Stimulated activated CD4-positive, alpha-beta T cell treated with anti-CD3 and anti-CD28 coated beads, Interleukin-4, amount 100 ng/mL, for 4 hours (primary cell): Measurements from ENCODE around the gene BDH2.

Source experiments
- DNase-seq, 2 experiments: peaks; one replicate each; pipeline ENCODE4 v3.0.0-alpha.2; 2020

BDH2 gene

DNA sequence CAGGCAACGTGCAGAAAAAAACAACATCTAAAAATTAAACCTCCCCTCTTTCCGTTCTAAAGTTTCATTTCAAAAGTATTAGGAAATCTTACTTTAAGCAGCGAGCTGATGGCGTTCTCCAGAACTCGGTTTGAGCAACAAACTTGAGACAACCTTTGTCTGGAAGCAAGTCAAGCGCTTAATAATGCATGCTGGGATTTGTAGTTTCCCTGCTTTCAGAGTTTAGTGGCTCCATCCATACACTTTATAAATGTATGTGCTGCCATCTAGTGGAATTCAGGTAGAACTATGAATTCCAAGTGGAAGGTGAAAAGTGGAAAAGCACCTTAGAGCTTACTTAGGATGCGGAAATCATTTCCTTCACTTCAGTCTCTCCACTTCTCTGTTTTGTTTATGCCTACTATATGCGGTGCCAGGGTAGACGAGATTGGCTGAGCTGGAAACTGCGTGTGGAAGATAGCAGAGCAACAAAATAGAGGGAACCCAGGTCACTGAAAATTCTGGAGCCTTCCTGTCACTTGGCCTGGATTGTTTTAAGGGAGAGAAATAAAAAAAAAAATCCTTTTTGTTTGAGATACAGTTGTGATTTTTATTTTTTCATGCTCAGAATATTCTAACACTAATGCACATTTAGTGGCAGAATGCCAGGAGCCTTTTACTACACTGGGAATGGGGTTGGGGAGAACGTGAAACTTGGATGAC lies at the start of gene BDH2:
Gene BDH2 (minus strand): TSS at position 144 of the 702 bp plus-strand sequence. CDS start 3,580 bp downstream, outside the sequence.
- DNase-seq: peak in 1 of 2 experiments; percentile 27

DNA sequence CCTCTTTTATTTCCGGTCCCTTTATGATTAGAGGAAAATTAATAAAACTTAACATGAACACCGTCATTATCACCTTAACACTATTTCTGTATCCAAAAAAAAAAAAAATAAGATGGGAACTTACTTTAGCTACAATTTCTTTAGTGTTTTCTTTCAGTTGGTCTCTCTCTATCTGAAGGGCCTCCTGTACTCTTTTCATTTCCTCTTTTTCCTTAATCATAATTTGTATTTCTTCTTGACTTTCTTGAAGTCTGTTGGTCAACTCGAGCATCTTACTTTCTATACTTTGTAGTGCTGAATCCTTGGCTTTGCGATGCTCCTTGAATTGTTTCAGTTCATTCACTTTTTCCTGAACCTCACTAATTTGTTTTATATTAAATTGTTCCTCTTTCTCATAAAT lies 45.3 kb upstream of the BDH2 start:
- DNase-seq: no peak

DNA sequence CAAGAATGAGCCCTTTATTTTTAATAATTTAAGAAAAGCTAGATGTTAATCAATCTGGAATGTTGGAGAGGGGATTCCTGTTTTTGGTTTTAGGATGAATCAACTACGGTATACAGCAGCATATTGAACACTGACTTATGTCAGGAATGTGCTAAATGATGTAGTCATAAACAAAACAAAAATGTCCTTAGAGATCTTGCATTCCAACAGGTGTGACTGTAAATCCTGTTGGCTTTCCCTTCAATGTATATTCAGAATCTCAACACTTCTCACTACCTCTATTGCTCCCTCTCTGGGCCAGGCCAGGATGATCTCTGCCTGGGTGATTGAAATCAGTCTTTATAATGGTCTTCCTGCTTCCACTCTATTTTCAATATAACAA lies 37.8 kb upstream of the BDH2 start:
- DNase-seq: no peak

DNA sequence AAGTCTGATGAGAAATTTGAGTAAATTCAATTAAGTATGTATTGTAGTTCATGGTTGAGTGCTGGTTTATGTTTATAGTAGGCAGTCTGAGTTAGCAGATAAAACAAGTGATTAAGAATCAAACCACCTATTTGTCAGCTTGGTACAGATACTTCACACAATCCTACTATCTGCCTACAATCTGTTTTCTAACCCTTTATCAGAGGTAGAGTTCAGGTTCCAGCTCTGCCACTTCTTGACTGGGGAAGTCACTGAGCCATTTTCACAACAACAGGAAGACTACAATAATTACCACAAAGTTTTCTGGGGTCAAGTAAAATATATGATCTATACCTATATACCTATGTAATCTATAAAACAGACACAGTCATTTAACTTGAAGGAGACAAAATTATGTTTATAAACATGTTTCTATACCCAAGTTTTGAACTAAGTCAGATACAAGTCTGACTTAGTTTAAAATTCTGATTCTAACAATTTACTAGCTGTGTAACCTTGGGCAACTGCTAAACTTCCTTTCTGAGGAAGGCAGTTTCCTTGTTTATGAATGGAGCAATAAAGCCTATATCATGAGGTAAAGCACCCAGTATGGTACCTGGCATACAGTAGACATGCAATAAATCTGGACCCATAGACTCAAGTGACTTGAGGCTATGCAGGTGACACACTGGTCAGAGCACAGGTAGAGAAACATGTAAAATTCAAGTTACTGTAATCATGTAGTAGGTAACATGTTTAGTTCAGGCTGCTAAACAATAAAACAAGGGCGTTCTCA lies 37.2 kb upstream of the BDH2 start:
- no peak for DNase-seq

DNA sequence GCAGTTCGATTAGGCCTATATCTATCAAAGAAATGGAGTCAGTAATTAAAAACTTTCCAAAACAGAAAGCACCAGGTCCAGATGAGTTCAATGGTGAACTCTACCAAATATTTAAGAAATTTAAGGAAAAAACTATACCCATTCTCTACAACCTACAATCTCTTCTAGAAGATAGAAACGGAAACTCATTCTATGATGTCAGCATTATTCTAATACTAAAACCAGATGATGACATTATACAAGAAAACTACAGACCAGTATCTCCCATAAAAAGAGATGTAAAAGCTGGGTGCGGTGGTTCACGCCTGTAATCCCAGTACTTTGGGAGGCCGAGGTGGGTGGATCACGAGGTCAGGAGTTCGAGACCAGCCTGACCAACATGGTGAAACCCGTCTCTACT lies 29.5 kb upstream of the BDH2 start:
- DNase-seq: no peak

DNA sequence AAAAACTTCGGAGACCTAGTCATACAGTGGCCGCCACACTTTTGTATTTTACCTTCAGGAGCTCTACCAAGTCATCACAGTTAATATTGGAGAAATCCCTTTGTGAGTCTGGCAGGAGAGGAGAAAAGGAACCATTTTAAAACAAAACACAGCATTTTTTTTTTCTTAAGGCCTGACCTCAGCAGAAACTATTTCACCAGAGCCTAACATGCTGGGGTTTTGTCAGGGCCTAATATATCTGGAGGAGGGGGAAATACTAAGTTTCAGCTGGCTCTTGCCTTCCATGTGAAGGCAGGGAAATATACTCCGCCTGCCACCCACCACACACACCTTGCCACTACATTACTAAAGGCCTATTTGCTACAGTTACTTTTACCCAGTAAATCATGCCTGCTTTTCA lies 26.5 kb upstream of the BDH2 start:
- no peak for DNase-seq

DNA sequence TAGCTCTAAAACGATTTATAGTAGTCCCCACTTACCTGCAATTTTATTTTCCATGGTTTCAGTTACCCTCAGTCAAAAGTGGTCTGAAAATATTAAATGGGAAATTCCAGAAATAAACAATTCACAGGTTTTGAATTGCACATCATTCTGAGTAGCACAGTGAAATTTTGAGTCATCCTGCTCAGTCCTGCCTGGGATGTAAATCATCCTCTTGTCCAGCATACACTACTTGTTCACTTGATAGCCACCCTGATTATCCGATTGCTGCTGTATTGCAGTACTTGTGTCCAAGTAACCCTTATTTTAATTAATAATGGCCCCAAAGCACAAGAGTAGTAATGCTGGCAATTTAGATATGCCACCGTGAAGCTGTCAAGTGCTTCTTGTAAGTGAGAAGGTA lies 23.5 kb upstream of the BDH2 start:
- no peak for DNase-seq

DNA sequence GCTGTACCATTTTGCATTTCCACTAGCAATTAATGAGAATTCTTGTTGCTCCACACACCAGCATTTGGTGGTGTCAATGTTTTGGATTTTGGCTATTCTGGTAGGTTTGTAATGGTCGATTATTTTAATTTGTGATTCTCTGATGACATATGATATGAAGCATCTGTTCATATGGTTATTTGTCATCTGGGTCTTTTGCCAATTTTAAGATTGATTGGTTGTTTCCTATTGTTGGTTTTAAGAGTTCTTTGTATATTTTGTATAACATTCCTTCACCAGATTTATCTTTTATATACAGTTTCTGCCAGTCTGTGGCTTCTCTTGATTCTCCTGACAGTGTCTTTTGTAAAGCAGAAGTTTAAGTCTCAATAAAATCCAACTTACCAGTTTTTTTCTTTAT lies 18.5 kb upstream of the BDH2 start:
- no peak for DNase-seq

DNA sequence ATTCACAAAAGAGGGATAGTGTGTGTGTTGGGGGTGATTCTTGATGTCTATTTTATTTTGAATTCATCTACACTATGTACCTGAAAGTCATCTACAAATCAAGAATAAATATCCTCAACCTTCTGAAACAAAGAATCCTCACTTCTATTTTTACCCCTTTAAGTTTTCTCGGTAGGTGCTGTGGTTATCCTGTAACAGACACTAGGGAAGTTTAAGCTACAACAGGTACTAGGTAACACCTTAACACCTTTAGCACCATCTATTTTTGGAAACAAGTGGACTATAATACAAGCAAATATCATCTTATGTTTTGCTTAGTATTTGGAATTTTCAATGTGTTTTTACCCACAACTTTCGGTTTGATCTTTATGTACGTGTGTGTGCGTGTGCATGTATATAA lies 12.0 kb upstream of the BDH2 start:
- DNase-seq: no peak

DNA sequence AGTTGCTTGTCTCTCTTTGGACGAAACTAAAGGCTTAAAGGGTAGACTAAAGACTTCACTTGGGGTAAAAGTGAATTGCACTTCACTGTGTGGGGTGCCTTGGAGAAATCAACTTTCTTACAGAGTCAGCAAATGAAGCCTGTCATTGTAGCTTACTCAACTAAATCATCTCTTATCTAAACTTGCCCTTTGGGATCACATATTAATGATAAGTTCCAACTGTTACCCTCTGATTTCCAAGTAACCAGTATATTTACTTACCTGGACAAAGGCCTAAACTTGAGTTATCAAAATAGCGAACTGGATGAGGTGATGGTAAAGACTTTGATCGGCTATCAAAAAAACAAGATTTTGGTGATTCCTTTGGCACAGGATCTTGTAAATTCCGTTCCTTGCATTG lies 8.9 kb upstream of the BDH2 start:
- DNase-seq: no peak

DNA sequence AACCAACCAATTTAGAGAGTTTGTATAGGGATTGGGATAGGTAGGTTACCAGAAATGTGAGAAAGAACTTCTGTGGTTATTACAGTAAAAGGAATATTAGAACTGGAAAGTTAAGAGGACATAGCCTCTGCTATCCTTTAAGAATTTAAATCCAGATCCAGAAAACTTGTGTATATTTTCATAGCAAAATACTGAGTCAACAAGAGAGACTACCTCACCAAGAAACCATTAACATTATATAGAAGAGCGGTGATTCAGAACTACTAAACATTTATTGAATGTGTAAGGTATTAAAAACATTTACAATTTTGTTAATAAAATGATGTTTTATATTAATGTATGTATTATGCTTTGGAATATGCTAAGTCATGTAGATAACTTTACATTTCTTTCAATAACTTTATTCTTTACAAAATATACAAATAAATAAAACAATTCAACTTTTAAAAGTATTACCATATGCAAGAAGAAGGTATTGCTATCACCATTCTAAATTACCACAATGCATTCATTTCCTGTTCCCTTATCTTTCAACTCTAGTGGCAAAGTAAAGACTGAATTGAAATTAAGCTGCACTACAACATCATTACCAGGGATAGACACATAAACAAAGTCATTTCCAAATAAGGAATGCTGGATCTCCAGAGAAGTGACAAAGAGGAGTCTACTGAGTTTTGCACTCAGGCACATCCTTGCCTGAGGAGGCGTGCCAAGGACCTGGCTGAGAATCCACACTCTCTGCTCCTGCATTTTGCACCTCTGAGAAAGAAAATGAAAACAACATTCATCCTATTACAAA lies 6.1 kb upstream of the BDH2 start:
- no peak for DNase-seq

DNA sequence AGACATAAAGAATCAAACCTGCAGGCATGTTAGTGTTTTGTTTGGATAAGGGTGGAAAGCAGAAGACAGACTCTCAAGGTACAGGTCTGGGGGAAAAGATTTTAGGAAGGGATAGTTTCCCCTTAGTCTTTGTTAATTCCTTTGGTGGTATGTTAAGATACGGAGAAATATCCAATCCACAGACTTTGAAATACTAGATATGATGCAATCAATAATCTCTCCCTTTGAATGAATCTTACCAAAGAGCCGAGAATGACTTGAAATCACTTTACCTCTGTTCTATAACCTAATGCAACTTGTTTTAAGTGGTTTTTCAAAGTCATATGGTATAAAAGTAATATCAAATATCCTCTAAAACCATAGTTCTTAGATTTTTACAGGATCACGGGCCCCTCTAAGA lies 5.3 kb upstream of the BDH2 start:
- no peak for DNase-seq

DNA sequence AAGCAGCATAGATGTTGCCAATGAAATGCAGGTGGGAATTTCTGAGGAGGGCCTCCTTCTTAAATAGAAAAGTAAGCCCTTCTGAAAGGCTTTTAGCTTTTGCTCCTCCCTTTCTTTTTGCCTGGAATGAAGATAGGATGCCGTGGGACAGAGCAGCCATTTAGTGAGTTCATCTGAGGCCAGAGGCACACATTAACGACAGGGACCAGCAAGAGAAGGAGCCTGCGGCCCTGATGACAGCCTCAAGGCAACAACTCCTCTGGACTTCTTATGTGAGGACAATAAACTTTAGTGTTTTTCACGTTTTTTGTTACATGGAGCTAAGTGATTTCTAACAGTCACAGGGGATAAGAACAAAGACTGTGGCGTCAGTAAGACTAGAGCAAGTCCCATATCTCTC lies 1.1 kb upstream of the BDH2 start:
- no peak for DNase-seq

DNA sequence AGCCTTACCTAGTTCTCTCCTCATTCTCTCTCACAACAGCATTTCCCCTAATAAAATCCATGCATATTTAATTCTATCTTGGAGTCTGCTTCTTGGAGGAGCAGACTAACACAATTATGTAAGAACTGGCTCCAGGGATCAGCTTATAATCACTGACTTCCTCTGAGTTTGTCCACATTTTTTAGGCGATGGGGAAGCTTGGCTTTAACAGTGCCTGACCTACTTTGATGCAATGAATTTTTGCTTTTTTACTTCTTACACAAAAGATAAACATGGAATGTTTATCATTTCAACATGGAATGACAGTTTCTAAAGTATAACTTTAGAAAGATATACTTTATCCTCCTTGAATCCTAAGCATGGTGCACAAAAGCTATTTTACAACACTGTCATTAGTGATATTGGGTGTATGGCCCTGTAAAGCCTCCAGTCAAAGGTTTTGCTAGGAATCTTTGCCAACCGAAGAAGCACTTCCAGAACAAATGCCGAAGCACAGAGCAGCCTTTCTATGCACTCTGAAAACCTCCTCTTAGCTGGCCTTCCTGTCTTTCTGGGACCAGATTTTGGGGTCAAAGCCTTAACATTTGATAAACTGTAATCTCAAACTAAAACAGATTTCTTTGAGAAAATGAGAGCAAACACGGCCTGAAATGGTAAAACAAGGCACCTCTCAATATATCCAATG lies 736 bp downstream of the BDH2 start:
- DNase-seq: no peak

DNA sequence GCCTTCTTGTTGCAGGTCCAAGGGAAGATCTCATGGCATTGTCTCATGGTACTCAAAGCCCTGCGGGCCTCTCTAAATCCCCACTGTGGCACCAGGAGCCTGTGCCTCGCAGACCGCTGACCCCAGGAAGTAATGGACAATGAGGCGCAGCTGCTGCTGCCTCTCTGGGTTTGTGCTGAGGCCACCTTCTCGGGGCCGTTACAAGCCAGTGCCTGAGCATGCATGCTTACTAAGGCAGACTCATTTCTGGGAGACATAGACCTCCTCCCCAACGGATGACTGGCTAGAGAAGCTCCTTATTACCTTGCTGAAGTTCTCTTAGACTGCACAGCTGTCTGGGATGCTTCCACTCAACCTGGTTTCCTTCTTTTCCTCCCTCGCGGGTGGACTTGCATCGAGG lies 1.3 kb downstream of the BDH2 start:
- no peak for DNase-seq

DNA sequence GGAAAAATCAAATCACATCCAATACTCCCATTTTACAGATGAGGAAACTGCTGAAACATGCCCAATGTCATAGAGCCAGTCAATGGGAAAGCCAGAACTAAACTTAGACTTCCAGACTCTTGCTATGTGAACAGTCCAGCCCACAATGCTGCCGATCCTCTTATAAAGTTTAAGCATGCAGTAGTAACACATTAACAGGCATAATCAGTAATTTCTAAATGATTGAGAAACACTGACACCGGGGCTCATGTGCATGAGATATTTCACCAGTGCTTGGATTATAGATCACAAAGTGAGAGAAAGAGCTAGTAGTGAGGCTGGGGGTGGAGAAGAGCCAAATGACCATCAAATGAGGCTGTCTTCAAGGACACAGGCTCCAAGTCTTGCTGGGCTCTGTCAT lies 2.5 kb downstream of the BDH2 start:
- DNase-seq: no peak

DNA sequence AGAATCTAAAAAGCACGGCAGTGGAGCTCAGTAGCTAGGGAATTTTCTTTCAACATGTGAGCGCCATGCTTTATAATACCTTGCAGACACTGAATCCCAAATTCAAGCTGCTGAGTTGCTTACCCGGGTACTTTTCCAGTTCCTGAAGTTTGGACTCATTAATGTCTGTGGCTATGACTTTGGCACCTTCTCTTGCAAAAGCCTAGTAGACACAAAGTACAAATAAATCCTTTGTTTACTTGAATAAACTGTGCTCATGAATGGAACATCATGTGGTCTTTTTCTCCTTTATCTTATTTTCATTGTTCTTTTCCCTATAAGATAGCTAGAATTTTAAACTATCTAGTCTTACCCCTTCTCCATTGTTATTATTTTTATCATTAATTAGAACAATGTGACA lies 4.6 kb downstream of the BDH2 start:
- no peak for DNase-seq

DNA sequence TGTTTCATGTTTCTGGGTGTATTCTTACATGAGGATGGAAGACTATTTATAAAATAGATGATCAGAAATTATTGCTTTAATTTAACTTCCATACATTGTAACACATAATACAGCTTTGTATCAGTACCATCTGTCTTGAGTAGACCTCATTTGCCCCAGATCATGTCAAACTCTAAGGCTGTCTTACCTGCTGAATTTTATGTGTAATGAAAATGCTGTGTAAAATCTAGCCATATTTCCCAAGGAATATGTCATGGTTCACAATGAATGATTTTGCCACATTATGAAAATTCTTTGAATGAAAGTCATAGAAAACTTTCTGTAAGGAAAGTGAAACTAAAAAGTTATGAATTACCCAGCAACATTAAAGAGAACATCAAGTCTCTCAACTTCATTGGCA lies 7.4 kb downstream of the BDH2 start:
- no peak for DNase-seq

DNA sequence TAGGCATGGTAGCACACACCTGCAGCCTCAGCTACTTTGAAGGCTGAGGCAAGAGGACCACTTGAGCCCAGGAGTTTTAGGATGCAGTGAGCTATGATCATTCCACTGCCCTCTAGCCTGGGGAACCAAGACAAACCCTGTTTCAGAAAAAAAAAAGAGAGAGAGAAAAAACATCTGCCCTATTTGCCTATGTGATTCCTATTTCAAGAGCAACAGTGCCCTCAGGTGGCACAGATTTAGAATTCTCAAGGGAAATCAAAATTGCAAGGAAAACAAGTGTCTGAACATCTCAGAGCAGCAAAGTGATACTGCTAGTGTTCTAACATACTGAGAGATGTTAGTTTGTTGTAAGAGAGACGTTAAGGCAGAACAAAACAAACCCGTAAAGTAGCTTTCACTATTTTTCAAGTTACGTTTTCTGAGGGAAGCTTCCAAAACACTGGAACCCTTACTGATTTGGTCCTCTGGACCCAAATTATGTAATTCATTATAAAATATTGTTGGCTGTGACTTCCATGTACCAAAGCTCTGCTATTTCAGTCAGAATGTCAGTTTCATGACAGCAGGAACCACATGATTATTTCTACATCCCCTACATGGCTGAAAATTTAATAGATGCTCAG lies 7.9 kb downstream of the BDH2 start:
- peak; percentile 6 to 11 for DNase-seq

DNA sequence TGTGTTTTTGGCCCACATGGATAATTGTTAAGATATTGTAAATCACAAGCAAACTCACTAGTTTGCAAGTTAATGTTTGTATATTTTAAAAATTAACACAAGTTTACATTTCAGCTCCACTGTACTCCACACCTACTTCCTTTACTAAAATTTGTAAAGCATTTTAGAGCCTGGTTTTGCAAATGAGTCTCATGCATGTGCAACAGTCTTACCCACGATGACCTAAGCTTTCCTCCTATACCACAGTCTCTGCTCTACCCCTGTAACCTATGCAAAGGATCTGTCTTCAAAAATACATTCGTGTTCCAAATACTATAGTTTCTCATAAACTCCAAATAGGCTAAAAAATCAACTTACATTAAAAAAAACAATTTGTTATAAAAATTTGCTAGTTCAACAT lies 10.2 kb downstream of the BDH2 start:
- no peak for DNase-seq

DNA sequence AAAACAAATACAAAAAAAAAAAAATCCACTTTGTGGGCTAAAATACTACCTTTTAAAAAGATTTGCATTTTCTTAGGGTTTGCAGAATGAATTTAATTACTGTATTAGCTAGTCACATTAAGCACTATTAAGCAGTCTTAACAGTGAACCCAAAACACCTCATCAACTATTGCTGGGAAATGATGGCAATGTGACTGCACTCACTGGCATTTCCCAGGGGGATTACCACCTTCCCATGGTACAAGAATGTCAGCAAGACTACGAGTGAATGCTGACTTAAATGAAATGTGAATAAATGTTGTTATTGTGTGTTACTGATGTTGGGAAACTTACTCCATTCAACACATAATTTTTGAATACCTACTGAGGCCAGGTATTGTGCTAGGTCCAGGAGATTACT lies 13.1 kb downstream of the BDH2 start:
- no peak for DNase-seq

DNA sequence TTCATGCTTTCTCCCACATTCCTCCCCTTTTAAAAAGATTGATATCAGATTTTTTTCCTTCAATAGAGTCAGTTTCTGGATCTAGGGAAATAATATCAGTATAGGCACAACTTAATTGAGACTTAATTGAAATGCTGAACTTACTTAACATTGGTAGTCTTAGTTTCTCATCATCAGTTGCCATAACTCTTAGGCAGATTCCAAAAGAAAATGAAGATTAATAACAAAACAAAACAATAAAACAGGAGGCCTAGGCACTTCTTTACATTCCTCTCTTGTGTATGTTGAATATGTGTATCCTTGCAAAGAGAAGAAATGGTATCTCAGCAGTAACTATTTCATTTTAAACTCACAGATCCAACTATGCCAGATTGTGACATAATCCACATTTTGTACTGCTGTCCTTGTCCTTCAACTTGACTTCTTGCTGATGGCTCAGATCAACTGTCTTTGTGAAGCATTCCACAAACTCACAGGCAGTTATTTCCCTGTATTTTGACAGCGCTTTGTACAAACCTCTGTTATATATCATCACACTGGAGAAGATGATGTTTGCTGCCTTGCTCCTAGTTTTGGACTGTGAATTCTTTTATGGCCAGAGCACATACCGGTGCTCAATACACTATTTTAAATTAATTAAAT lies 14.0 kb downstream of the BDH2 start:
- DNase-seq: no peak
